GM21515 (cell line): Measurements from ENCODE around the gene MGA.
"Not testable (repeated sequence)": the region's sequence is repeated elsewhere in the genome, so short reads cannot be mapped to it uniquely, and the experiment has no call there.

Experiments
- ATAC-seq: cut with Tn5 transposase; IDR thresholded peaks from one replicate; pipeline ENCODE4 v1.9.1; 2021; ENCODE audit not compliant: unreplicated experiment

MGA gene

GRCh38 chr15:41703120-41703519, 42.9 kb downstream of the MGA start:
- no peak for ATAC-seq

GRCh38 chr15:41713047-41713446, 52.8 kb downstream of the MGA start:
- no peak for ATAC-seq

GRCh38 chr15:41714291-41714690, 54.1 kb downstream of the MGA start:
- ATAC-seq: no peak

GRCh38 chr15:41716864-41717263, 56.7 kb downstream of the MGA start:
- no peak for ATAC-seq

GRCh38 chr15:41727143-41727542, 66.9 kb downstream of the MGA start:
- ATAC-seq: no peak

GRCh38 chr15:41728061-41728460, 67.9 kb downstream of the MGA start:
- not testable (repeated sequence) for ATAC-seq

GRCh38 chr15:41730543-41730942, 70.3 kb downstream of the MGA start:
- no peak for ATAC-seq

GRCh38 chr15:41732483-41732882, 72.3 kb downstream of the MGA start:
- no peak for ATAC-seq

- ATAC-seq: no peak
Observed at GRCh38 chr15:41734079-41734478, 73.9 kb downstream of the MGA start.

GRCh38 chr15:41735046-41735445, 74.8 kb downstream of the MGA start:
- ATAC-seq: no peak

- not testable (repeated sequence) for ATAC-seq
Observed at GRCh38 chr15:41735492-41735891, 75.3 kb downstream of the MGA start.

GRCh38 chr15:41746802-41747201, 86.6 kb downstream of the MGA start:
- ATAC-seq: no peak

GRCh38 chr15:41756198-41756597, 96.0 kb downstream of the MGA start:
- no peak for ATAC-seq

GRCh38 chr15:41772720-41773331, 112.6 kb downstream of the MGA start:
- no peak for ATAC-seq

GRCh38 chr15:41773332-41773728, 113.1 kb downstream of the MGA start:
- no peak for ATAC-seq

- no peak for ATAC-seq
Observed at GRCh38 chr15:41773729-41774061, 113.5 kb downstream of the MGA start.

GRCh38 chr15:41774062-41774881, 114.1 kb downstream of the MGA start, which contains the start of gene MAPKBP1:
Gene MAPKBP1 (plus strand): TSS chr15:41774484. CDS start chr15:41775276, 792 bp downstream.
- ATAC-seq: peak; percentile 73

- no peak for ATAC-seq
Observed at GRCh38 chr15:41774882-41775417, 114.7 kb downstream of the MGA start.

- ATAC-seq: no peak
Observed at GRCh38 chr15:41775651-41776050, 115.4 kb downstream of the MGA start.

GRCh38 chr15:41777421-41777973, 117.3 kb downstream of the MGA start:
- no peak for ATAC-seq

- no peak for ATAC-seq
Observed at GRCh38 chr15:41778521-41778920, 118.3 kb downstream of the MGA start.

GRCh38 chr15:41779662-41780157, 119.5 kb downstream of the MGA start:
- no peak for ATAC-seq
